H1 (cell line): ENCODE data around the gene ILF2. TPM values are rescaled to one million over a fixed set of nuclear protein-coding genes. Genes with fewer than 3 reads are reported as not detected.

Experiments
- CTBP2 ChIP-seq: IDR thresholded peaks from 2 replicates; pipeline ENCODE4 v1.7.0; 2011; ENCODE audit warnings: borderline replicate concordance, mild to moderate bottlenecking, moderate library complexity, mixed read lengths, low read length; ENCODE audit not compliant: insufficient read depth, insufficient read length
- HDAC6 ChIP-seq: IDR thresholded peaks from one replicate; pipeline ENCODE4 v1.7.1; 2012; ENCODE audit warnings: low read depth, mild to moderate bottlenecking, inconsistent platforms, low read length, moderate library complexity
- MAFK ChIP-seq: IDR thresholded peaks from 2 replicates; pipeline ENCODE4 v1.6.1; 2012; ENCODE audit warnings: low read depth, mild to moderate bottlenecking, improper control_type of control experiment, low read length
- MAX ChIP-seq: IDR thresholded peaks from 2 replicates; pipeline ENCODE4 v1.6.1; 2012; ENCODE audit warnings: inconsistent platforms
- NRF1 ChIP-seq: IDR thresholded peaks from 2 replicates; pipeline ENCODE4 v1.6.1; 2011; ENCODE audit warnings: mild to moderate bottlenecking, low read depth, low read length, improper control_type of control experiment
- POU5F1 ChIP-seq: IDR thresholded peaks from 2 replicates; pipeline ENCODE4 v1.6.1; 2011; ENCODE audit warnings: low read depth, mild to moderate bottlenecking, low read length, moderate library complexity
- polyA plus RNA-seq, 7 experiments: library from polyadenylated mRNA; depleted of rRNA in 3 of 7; stranded (reverse) in 5 of 7; unstranded in 2 of 7; fragments of >200 nt in 5 of 7; fragments of 200-250 nt in 2 of 7; gene quantifications; 1 replicate in 5 of 7; 2 replicates in 1 of 7; 4 replicates in 1 of 7; pipeline versions ENCODE4 v1.2.1 to v1.2.3, GENCODE V29; 2011 to 2013; ENCODE audit warnings: missing spikeins in 2 of 7, mixed read lengths in 2 of 7
- total RNA-seq: library from RNA; stranded (reverse); fragmentation: NEBNext Ultra II Directional; extraction: Animal tissue kit (Norgen Biotek cat#: 25700); gene quantifications from 2 replicates; pipeline ENCODE4 v1.2.1, GENCODE V29; 2021
- TF ChIP-seq, protein P1 (sequence below): fragments of 300-600 bp; sonication (generic); IDR thresholded peaks from 2 replicates; pipeline ENCODE4 v1.7.1; 2012; ENCODE audit warnings: low read length, moderate library complexity, mild to moderate bottlenecking, inconsistent platforms; ENCODE audit not compliant: insufficient replicate concordance
- TF ChIP-seq, protein P2 (sequence below): IDR thresholded peaks from 2 replicates; pipeline ENCODE4 v1.6.1; 2012; ENCODE audit warnings: low read length, inconsistent platforms
- TF ChIP-seq, protein P3 (sequence below): IDR thresholded peaks from 2 replicates; pipeline ENCODE4 v1.6.1; 2012; ENCODE audit warnings: inconsistent platforms

The ILF2 gene
- total and polyA plus RNA-seq, 2 of the 8 experiments (the other 6 are each of a cell fraction or from before 2014, with no cell fraction given), result 389 to 474 TPM

GRCh38 chr1:153642161-153642560, 28.6 kb downstream of the ILF2 start (continued):
- TF ChIP-seq, protein P1, sequence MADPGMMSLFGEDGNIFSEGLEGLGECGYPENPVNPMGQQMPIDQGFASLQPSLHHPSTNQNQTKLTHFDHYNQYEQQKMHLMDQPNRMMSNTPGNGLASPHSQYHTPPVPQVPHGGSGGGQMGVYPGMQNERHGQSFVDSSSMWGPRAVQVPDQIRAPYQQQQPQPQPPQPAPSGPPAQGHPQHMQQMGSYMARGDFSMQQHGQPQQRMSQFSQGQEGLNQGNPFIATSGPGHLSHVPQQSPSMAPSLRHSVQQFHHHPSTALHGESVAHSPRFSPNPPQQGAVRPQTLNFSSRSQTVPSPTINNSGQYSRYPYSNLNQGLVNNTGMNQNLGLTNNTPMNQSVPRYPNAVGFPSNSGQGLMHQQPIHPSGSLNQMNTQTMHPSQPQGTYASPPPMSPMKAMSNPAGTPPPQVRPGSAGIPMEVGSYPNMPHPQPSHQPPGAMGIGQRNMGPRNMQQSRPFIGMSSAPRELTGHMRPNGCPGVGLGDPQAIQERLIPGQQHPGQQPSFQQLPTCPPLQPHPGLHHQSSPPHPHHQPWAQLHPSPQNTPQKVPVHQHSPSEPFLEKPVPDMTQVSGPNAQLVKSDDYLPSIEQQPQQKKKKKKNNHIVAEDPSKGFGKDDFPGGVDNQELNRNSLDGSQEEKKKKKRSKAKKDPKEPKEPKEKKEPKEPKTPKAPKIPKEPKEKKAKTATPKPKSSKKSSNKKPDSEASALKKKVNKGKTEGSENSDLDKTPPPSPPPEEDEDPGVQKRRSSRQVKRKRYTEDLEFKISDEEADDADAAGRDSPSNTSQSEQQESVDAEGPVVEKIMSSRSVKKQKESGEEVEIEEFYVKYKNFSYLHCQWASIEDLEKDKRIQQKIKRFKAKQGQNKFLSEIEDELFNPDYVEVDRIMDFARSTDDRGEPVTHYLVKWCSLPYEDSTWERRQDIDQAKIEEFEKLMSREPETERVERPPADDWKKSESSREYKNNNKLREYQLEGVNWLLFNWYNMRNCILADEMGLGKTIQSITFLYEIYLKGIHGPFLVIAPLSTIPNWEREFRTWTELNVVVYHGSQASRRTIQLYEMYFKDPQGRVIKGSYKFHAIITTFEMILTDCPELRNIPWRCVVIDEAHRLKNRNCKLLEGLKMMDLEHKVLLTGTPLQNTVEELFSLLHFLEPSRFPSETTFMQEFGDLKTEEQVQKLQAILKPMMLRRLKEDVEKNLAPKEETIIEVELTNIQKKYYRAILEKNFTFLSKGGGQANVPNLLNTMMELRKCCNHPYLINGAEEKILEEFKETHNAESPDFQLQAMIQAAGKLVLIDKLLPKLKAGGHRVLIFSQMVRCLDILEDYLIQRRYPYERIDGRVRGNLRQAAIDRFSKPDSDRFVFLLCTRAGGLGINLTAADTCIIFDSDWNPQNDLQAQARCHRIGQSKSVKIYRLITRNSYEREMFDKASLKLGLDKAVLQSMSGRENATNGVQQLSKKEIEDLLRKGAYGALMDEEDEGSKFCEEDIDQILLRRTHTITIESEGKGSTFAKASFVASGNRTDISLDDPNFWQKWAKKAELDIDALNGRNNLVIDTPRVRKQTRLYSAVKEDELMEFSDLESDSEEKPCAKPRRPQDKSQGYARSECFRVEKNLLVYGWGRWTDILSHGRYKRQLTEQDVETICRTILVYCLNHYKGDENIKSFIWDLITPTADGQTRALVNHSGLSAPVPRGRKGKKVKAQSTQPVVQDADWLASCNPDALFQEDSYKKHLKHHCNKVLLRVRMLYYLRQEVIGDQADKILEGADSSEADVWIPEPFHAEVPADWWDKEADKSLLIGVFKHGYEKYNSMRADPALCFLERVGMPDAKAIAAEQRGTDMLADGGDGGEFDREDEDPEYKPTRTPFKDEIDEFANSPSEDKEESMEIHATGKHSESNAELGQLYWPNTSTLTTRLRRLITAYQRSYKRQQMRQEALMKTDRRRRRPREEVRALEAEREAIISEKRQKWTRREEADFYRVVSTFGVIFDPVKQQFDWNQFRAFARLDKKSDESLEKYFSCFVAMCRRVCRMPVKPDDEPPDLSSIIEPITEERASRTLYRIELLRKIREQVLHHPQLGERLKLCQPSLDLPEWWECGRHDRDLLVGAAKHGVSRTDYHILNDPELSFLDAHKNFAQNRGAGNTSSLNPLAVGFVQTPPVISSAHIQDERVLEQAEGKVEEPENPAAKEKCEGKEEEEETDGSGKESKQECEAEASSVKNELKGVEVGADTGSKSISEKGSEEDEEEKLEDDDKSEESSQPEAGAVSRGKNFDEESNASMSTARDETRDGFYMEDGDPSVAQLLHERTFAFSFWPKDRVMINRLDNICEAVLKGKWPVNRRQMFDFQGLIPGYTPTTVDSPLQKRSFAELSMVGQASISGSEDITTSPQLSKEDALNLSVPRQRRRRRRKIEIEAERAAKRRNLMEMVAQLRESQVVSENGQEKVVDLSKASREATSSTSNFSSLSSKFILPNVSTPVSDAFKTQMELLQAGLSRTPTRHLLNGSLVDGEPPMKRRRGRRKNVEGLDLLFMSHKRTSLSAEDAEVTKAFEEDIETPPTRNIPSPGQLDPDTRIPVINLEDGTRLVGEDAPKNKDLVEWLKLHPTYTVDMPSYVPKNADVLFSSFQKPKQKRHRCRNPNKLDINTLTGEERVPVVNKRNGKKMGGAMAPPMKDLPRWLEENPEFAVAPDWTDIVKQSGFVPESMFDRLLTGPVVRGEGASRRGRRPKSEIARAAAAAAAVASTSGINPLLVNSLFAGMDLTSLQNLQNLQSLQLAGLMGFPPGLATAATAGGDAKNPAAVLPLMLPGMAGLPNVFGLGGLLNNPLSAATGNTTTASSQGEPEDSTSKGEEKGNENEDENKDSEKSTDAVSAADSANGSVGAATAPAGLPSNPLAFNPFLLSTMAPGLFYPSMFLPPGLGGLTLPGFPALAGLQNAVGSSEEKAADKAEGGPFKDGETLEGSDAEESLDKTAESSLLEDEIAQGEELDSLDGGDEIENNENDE, result no peak
- TF ChIP-seq MAFK (no peak), MAX (no peak), CTBP2 (no peak), NRF1 (no peak), POU5F1 (no peak), HDAC6 (no peak)
- TF ChIP-seq, protein P2, sequence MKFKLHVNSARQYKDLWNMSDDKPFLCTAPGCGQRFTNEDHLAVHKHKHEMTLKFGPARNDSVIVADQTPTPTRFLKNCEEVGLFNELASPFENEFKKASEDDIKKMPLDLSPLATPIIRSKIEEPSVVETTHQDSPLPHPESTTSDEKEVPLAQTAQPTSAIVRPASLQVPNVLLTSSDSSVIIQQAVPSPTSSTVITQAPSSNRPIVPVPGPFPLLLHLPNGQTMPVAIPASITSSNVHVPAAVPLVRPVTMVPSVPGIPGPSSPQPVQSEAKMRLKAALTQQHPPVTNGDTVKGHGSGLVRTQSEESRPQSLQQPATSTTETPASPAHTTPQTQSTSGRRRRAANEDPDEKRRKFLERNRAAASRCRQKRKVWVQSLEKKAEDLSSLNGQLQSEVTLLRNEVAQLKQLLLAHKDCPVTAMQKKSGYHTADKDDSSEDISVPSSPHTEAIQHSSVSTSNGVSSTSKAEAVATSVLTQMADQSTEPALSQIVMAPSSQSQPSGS, result no peak
- TF ChIP-seq, protein P3, sequence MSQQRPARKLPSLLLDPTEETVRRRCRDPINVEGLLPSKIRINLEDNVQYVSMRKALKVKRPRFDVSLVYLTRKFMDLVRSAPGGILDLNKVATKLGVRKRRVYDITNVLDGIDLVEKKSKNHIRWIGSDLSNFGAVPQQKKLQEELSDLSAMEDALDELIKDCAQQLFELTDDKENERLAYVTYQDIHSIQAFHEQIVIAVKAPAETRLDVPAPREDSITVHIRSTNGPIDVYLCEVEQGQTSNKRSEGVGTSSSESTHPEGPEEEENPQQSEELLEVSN, result no peak
